HepG2 (cell line): Measurements from ENCODE around the gene SMARCE1. TPM values are rescaled to one million over a fixed set of nuclear protein-coding genes. Genes with fewer than 3 reads are reported as not detected.

Experiments used
- ARID5B ChIP-seq: IDR thresholded peaks from 2 replicates; pipeline ENCODE4 v1.4.0; 2020; ENCODE audit warnings: mild to moderate bottlenecking, missing genetic modification reagents
- FOXC1 ChIP-seq: sonication (generic); formaldehyde crosslinking; IDR thresholded peaks from 2 replicates; pipeline ENCODE4 v1.8.0; 2022; ENCODE audit warnings: mild to moderate bottlenecking, missing genetic modification reagents, borderline replicate concordance
- GATAD2A ChIP-seq: IDR thresholded peaks from 2 replicates; pipeline ENCODE4 v1.6.1; 2016
- HDAC1 ChIP-seq: sonication (generic); formaldehyde crosslinking; IDR thresholded peaks from 2 replicates; pipeline ENCODE4 v1.5.1; 2020; ENCODE audit warnings: mild to moderate bottlenecking, missing genetic modification reagents
- HDAC2 ChIP-seq: sonication (generic); formaldehyde crosslinking; IDR thresholded peaks from 2 replicates; pipeline ENCODE4 v1.4.0; 2020; ENCODE audit warnings: missing genetic modification reagents
- HINFP ChIP-seq: sonication (generic); formaldehyde crosslinking; IDR thresholded peaks from 2 replicates; pipeline ENCODE4 v1.4.0; 2020; ENCODE audit warnings: low read depth, mild to moderate bottlenecking, missing genetic modification reagents
- HOXA3 ChIP-seq: sonication (generic); formaldehyde crosslinking; IDR thresholded peaks from 2 replicates; pipeline ENCODE4 v1.5.0; 2020; ENCODE audit warnings: missing genetic modification reagents
- HOXA9 ChIP-seq: sonication (generic); formaldehyde crosslinking; IDR thresholded peaks from 2 replicates; pipeline ENCODE4 v1.8.1; 2022; ENCODE audit warnings: missing genetic modification reagents, mild to moderate bottlenecking, moderate library complexity, borderline replicate concordance
- MIER2 ChIP-seq: IDR thresholded peaks from 2 replicates; pipeline ENCODE4 v1.6.1; 2016; ENCODE audit warnings: missing biosample characterization, missing genetic modification reagents
- SOX6 ChIP-seq, 2 experiments: fragments of 450-650 bp in 1 of 2; sonication (generic) in 1 of 2; formaldehyde crosslinking in 1 of 2; IDR thresholded peaks; 2 replicates each; pipeline versions ENCODE4 v1.4.0 to v1.6.1; 2017 to 2020; ENCODE audit warnings: antibody characterized with exemption in 1 of 2, mild to moderate bottlenecking in 1 of 2, missing genetic modification reagents in 1 of 2
- SRSF1 ChIP-seq: fragments of 200-400 bp; formaldehyde crosslinking; optimal IDR thresholded peaks from 2 replicates; pipeline ENCODE3; 2017; ENCODE audit warnings: mild to moderate bottlenecking, low read depth, low read length, moderate library complexity
- ZFY ChIP-seq: sonication (generic); formaldehyde crosslinking; IDR thresholded peaks from 2 replicates; pipeline ENCODE4 v1.4.0; 2020; ENCODE audit warnings: missing genetic modification reagents
- ZNF121 ChIP-seq: sonication (generic); formaldehyde crosslinking; IDR thresholded peaks from 2 replicates; pipeline ENCODE4 v1.5.0; 2020; ENCODE audit warnings: mild to moderate bottlenecking, missing genetic modification reagents
- ZNF138 ChIP-seq: sonication (generic); formaldehyde crosslinking; IDR thresholded peaks from 2 replicates; pipeline ENCODE4 v1.5.0; 2020; ENCODE audit warnings: mild to moderate bottlenecking, low read depth, missing genetic modification reagents
- ZNF547 ChIP-seq: sonication (generic); formaldehyde crosslinking; IDR thresholded peaks from 2 replicates; pipeline ENCODE4 v1.5.1; 2020; ENCODE audit warnings: mild to moderate bottlenecking, missing genetic modification reagents
- ZNF615 ChIP-seq: sonication (generic); formaldehyde crosslinking; IDR thresholded peaks from 2 replicates; pipeline ENCODE4 v1.5.0; 2020; ENCODE audit warnings: mild to moderate bottlenecking, missing genetic modification reagents, borderline replicate concordance
- ZNF792 ChIP-seq: IDR thresholded peaks from 2 replicates; pipeline ENCODE4 v1.6.1; 2016
- polyA plus RNA-seq, 8 experiments: library from polyadenylated mRNA; depleted of rRNA in 3 of 8; stranded (reverse) in 7 of 8; unstranded in 1 of 8; fragments of >200 nt; fragmentation: Illumina TruSeq in 4 of 8; extraction: Trizol in 4 of 8; gene quantifications; 2 replicates each; pipeline versions ENCODE4 v1.2.1 to v1.2.3, GENCODE V29; 2011 to 2016; ENCODE audit warnings: low read depth in 4 of 8, missing spikeins in 1 of 8, mixed read lengths in 1 of 8; ENCODE audit not compliant: insufficient read depth in 1 of 8
- total RNA-seq, 5 experiments: library from RNA; depleted of rRNA; stranded (reverse); fragments of >200 nt; fragmentation: Illumina TruSeq; extraction: Trizol; gene quantifications; 2 replicates each; pipeline ENCODE4 v1.2.3, GENCODE V29; 2016; ENCODE audit warnings: low read depth in 1 of 5
- TF ChIP-seq, protein P1 (sequence below): IDR thresholded peaks from 2 replicates; pipeline ENCODE4 v1.6.1; 2016; ENCODE audit warnings: low read depth, control low read depth
- TF ChIP-seq, protein P2 (sequence below): sonication (generic); formaldehyde crosslinking; conservative IDR thresholded peaks from 2 replicates; pipeline ENCODE4 v1.4.0; 2020; ENCODE audit warnings: missing genetic modification reagents

SMARCE1 gene
- total and polyA plus RNA-seq, 2 of the 13 experiments (the other 11 are each of a cell fraction or from before 2014, with no cell fraction given): 43.5 to 127 TPM

DNA sequence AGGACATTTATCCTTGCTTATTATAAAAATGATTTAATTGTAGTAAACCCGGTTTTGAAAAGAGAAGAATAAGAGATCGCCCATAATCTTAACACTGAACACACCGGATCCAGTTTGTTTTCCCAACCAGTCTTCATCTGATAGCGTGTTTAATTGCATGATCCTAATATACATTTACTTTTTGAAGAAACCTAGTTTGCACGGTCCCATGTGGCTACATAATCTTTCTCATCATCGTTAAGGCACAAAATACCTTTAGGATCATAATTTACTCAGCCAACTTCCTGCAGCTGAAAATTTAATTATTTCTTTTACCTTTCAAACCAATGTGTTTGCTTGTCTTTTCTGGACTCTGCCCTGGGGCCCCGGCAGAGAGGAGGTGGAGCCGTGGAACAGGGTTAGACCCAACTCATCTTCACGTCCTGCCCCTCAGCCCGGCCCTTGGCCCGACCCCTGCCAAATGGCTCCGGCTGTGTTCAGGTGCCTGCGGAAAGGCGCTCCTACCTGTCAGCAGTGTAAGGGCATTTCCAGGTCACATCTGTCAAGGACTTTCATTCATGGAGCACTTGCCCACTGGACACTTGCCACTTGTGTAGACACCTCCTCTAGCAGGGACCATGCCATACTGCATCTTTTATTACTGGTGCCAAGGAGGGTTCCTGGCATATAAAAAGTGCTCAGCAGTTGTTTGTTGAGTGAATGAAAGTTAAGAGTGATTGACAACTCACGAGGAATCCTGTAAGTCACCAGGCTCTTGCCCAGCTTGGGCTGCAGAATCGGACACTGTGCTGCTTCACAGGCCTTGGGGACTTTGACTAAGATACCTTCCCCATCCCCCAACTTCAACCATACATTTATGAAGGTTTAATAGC lies 28.6 kb downstream of the SMARCE1 start (continued):
- TF ChIP-seq HINFP (CRISPR knock-in tag) (no peak), ZNF121 (no peak), ZNF138 (CRISPR knock-in tag) (0 out of 2 replicates have a peak, but pooled peaks have one; percentile 24), ZNF792 (CRISPR knock-in tag) (no peak), HDAC2 (CRISPR knock-in tag) (peak; percentile 45; the same call in 1 of the 2 replicates), FOXC1 (no peak), HDAC1 (CRISPR knock-in tag) (peak; percentile 19; the same call in 1 of the 2 replicates), ZFY (CRISPR knock-in tag) (0 out of 2 replicates have a peak, but pooled peaks have one; percentile 15), SRSF1 (no peak), SOX6 (IDR thresholded peaks at IDR 0.05) (no peak), SOX6 (CRISPR knock-in tag; IDR thresholded peaks at IDR 0.05) (no peak), ZNF547 (CRISPR knock-in tag) (peak; percentile 49; the same call in 1 of the 2 replicates), ARID5B (peak; percentile 54), MIER2 (0 out of 2 replicates have a peak, but pooled peaks have one; percentile 27), HOXA9 (CRISPR knock-in tag) (no peak), HOXA3 (CRISPR knock-in tag) (peak; percentile 39; the same call in 1 of the 2 replicates), ZNF615 (CRISPR knock-in tag) (no peak), GATAD2A (peak; percentile 63)
- TF ChIP-seq, protein P1, sequence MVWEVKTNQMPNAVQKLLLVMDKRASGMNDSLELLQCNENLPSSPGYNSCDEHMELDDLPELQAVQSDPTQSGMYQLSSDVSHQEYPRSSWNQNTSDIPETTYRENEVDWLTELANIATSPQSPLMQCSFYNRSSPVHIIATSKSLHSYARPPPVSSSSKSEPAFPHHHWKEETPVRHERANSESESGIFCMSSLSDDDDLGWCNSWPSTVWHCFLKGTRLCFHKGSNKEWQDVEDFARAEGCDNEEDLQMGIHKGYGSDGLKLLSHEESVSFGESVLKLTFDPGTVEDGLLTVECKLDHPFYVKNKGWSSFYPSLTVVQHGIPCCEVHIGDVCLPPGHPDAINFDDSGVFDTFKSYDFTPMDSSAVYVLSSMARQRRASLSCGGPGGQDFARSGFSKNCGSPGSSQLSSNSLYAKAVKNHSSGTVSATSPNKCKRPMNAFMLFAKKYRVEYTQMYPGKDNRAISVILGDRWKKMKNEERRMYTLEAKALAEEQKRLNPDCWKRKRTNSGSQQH (CRISPR knock-in tag): peak; percentile 51; the same call in 1 of the 2 replicates
- TF ChIP-seq, protein P2, sequence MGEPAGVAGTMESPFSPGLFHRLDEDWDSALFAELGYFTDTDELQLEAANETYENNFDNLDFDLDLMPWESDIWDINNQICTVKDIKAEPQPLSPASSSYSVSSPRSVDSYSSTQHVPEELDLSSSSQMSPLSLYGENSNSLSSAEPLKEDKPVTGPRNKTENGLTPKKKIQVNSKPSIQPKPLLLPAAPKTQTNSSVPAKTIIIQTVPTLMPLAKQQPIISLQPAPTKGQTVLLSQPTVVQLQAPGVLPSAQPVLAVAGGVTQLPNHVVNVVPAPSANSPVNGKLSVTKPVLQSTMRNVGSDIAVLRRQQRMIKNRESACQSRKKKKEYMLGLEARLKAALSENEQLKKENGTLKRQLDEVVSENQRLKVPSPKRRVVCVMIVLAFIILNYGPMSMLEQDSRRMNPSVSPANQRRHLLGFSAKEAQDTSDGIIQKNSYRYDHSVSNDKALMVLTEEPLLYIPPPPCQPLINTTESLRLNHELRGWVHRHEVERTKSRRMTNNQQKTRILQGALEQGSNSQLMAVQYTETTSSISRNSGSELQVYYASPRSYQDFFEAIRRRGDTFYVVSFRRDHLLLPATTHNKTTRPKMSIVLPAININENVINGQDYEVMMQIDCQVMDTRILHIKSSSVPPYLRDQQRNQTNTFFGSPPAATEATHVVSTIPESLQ (CRISPR knock-in tag): no peak
